Renal pelvis (tissue), 4 donors: ENCODE measurements around the gene PTPN2. TPM values are rescaled to one million over a fixed set of nuclear protein-coding genes. Genes with fewer than 3 reads are reported as not detected.
A peak's percentile ranks its signal among the peaks of the same experiment; 100 is the strongest.
"Not testable (repeated sequence)": the region's sequence is repeated elsewhere in the genome, so short reads cannot be mapped to it uniquely, and the experiment has no call there.

ENCODE experiments used
- DNase-seq: peaks from one replicate; pipeline ENCODE4 v3.0.0-alpha.2; 2013
- polyA plus RNA-seq, 3 donors: library from polyadenylated mRNA; unstranded; fragments of 120-200 nt; gene quantifications; one replicate each; pipeline ENCODE4 v1.2.1, GENCODE V29; 2013; ENCODE audit not compliant: insufficient read length in 3 of 3

PTPN2 gene
- polyA plus RNA-seq, 3 donors = 45.8 to 57.2 (median 47.9) TPM

DNA sequence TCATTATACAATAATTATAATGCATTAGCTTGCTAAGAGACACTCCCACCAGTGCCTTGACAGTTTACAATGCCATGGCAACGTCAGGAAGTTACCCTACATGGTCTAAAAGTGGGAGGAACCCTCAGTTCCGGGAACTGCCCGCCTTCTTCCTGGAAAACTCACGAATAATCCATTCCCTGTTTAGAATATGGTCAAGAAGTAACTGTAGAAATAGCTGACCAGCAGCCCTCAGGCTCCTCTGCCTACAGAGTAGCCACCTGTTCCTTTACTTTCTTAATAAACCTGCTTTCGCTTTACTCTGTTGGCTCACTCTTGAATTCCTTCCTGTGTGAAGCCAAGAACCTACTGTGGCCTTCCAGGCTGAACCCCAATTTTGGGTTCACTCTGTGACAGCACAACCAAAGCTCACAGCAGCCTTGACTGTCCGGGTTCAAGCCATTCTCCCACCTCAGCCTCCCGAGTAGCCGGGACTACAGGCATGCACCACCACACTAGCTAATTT lies 20.0 kb upstream of the PTPN2 start:
- DNase-seq = peak; percentile 64

- DNase-seq = not testable (repeated sequence)
Measured at GRCh38 chr18:12901208-12901607, 17.2 kb upstream of the PTPN2 start.

DNA sequence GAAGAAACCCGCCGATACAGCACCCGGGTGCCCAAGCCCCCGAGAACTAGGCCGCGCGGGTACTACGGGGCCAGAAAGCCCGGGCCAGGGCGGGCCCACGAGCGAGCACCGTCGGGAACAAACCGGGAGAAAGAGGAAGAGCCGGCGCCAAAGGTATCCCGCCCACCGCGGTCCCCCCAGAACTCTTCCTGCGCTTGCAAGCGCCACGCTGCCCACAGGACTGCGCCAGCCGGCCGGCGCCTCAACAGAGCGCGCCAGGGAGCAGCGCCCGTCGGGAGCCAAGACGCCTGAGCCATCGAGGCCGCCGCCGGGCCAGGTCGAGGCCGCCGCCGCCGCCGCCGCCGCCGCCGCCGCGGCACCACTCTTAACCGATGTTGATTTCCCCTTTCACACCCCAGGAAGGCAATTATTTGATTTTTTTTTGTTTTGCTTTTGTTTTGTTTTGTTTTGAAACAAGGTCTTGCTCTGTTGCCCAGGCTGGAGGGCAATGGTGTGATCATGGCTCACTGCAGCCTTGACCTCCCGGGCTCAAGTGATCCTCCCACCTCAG lies 12.8 kb upstream of the PTPN2 start:
- not testable (repeated sequence) for DNase-seq

DNA sequence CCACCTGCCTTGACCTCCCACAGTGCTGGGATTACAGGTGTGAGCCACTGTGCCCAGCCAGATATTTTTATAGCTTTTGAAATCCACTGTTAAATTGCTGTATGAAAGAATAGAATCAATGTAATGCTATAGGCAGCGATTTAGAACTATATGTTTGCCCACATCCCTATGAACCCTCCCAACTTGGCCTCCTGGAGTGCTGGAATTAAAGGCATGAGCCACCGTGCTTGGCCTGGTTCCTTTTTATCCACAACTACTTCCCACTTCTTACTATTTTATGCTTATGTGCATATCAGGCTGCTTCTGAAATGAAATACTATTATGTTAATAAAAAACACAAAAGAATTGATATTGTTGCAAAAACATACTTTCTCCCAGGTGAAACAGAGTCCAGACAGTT lies 11.6 kb upstream of the PTPN2 start:
- no peak for DNase-seq

- DNase-seq = no peak
Measured at GRCh38 chr18:12895014-12895413, 11.0 kb upstream of the PTPN2 start.

GRCh38 chr18:12891561-12891960 lies 7.5 kb upstream of the PTPN2 start:
- DNase-seq = no peak

DNA sequence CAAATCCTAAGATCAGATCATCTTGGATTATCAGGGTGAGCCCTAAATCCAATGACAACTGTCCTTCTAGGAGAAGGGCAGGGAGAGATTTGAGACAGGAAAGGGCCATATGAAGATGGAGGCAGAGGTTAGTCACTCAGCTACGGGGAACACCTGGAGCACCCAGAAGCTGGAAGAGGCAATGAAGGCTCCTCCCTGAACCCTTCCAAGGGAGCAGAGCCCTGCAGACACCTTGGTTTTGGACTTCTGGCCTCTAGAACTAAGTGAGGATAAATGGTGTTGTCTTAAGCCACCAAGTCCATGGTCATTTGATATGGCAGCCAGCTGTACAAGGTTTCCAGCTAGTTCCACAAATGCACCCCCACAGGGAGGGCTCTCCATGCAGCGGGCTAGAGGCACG lies 6.9 kb upstream of the PTPN2 start:
- no peak for DNase-seq

- DNase-seq = no peak
Measured at GRCh38 chr18:12886498-12887126, 2.6 kb upstream of the PTPN2 start.

- DNase-seq = no peak
Measured at GRCh38 chr18:12885500-12885899, 1.5 kb upstream of the PTPN2 start.

DNA sequence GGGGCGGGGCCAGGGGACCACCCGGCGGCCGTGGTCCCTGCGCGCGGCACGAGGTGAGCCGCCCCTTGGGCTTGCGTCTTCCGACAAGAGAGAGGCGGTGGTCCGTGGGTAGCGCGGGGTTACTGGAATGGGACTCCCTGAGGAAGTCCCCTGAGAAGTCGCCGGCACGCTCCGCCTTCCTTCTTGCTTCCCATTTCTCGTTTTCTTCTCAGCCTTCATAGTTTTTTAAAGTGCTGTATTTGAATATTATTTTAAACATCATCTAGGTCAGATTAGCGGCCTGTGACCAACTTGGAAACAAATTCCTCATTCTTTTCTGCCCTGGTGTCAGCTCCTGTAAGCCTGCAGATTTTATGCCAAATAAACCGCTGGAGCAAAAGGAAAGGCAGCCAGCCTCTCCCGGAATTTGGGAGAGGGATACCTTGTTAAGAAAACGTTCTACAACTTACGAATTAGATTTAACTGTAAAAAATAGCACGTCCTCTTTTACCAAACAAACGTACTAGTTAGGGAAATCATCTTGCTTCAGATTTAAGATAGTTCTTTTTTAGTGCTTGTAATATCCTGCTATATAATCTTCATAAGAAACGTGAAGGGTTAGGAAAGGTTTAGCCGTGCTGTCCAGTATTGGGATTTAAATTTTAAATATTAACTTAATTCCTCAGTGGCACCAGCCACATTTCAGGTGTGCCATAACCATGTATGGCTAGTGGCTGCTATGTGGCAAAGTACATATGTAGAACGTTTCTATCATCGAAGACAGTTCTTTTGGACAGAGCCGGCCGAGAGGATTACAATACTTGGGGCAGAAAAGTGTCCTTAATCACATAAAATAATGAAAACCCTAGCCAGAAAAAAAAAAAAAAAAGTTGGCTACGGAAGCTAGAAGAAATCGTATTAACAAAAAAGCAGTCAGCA lies 628 bp upstream of the PTPN2 start:
- no peak for DNase-seq

GRCh38 chr18:12883372-12883683 lies 709 bp downstream of the PTPN2 start:
- no peak for DNase-seq

- no peak for DNase-seq
Measured at GRCh38 chr18:12882453-12883371, 1.3 kb downstream of the PTPN2 start.

- no peak for DNase-seq
Measured at GRCh38 chr18:12880541-12880910, 3.5 kb downstream of the PTPN2 start.

- DNase-seq = no peak
Measured at GRCh38 chr18:12879840-12880540, 4.0 kb downstream of the PTPN2 start.

DNA sequence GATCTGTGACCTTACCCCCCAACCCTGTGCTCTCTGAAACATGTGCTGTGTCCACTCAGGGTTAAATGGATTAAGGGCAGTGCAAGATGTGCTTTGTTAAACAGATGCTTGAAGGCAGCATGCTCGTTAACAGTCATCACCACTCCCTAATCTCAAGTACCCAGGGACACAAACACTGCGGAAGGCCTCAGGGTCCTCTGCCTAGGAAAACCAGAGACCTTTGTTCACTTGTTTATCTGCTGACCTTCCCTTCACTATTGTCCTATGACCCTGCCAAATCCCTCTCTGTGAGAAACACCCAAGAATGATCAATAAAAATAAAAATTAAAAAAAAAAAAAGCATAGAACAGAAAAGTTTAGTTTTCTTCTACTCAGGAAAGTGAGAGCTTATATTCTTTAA lies 9.0 kb downstream of the PTPN2 start:
- DNase-seq = not testable (repeated sequence)

DNA sequence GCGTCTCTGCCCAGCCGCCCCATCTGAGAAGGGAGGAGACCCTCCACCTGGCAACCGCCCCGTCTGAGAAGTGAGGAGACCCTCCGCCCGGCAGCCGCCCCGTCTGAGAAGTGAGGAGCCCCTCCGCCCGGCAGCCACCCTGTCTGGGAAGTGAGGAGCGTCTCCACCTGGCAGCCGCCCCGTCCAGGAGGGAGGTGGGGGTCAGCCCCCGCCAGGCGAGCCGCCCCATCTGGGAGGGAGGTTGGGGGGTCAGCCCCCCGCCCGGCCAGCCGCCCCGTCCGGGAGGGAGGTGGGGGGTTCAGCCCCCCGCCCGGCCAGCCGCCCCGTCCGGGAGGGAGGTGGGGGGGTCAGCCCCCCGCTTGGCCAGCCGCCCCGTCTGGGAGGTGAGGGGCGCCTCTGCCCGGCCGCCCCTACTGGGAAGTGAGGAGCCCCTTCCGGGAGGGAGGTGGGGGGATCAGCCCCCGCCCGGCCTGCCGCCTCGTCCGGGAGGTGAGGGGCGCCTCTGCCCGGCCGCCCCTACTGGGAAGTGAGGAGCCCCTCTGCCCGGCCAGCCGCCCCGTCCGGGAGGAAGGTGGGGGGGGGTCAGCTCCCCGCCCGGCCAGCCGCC lies 10.0 kb downstream of the PTPN2 start:
- not testable (repeated sequence) for DNase-seq

DNA sequence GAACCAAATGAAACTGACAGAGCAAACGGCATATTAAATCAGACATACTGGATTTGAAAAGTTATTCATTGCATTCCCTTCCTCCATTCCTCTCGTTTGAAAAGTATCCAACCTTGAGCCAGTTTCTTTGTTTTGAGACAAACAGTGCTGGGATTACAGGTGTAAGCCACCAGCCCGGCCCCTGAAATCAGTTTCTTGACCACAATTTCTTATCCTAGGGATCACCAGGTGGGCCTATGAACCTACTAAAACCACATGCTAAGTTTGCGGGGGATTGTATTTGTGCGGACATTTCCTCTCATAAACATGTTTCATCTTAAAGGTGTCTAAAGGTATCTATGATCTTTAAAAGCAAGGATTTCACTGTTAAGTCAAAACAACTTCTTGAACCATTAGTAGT lies 11.6 kb downstream of the PTPN2 start:
- no peak for DNase-seq

- DNase-seq = no peak
Measured at GRCh38 chr18:12868576-12868975, 15.5 kb downstream of the PTPN2 start.

DNA sequence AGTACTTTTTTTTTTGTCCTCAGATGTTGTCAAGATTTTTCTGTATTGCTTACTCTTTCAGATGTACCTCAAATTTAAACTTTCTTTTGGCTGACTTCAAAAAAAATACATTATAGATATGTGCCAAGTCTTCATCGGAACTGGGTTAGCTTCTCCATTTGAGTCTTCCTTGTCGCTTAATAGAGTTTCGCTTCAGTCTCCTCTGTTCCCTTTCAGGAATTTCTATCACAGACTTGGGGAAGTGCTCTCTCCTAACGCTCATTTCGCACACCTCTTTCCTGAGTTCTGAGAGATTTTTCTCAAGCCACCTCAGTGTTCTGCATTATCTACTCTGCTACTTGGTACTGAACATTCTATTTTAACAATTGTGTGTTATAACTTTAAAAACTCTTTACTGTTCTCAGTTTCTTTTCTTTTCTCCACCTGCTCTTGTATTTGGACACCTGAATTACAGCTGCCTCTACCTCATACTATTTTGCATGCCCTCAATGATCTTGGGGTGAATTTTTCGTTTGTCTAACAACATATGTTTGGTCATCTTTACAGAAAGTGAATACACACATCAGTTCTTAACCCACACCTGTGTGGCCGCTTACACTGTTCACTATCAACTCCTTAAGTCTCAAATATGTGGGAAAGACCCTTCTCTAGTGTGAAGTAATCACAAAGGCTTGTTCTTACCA lies 16.5 kb downstream of the PTPN2 start:
- DNase-seq = no peak

DNA sequence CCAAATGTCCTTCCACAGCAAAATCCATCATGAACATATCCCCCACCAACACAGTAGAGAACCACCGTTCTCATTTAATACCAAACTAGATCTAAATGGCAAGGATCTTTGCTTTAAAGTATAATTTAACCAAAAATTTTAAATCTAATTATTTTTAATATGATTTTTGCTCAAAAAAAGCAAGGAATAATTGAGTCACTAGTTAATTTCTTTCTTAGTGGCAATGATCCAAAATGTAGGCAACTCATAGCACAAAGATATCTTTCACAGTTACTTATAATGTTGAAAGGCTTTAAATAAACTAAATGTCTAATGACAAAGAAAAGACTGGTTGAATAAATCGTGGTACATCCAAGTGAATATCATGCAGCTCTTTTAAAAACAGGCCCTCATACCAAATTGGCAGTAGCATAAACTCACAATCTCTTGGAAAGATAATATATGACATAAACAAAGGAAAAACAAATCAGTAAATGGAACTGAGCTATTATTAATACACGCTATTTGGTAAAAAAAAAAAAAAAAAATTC lies 20.3 kb downstream of the PTPN2 start:
- no peak for DNase-seq
